Left ventricle myocardium inferior (tissue), 1 donor: ENCODE results near the gene EGF. TPM values are rescaled to one million over a fixed set of nuclear protein-coding genes. Genes with fewer than 3 reads are reported as not detected.
"Not testable (repeated sequence)": the region's sequence is repeated elsewhere in the genome, so short reads cannot be mapped to it uniquely, and the experiment has no call there.

ENCODE experiments used
- DNase-seq: peaks from one replicate; pipeline ENCODE4 v3.0.0-alpha.2; 2020
- H3K27ac ChIP-seq: fragments of 200-600 bp; replicated peaks from 2 replicates; pipeline ENCODE4 v1.8.0; 2021
- H3K27me3 ChIP-seq: fragments of 200-600 bp; 2 replicates; pipeline ENCODE4 v1.8.0; 2021; ENCODE audit warnings: low read depth
- H3K36me3 ChIP-seq: fragments of 200-600 bp; 2 replicates; pipeline ENCODE4 v1.8.0; 2021
- H3K4me1 ChIP-seq: fragments of 200-600 bp; 2 replicates; pipeline ENCODE4 v1.8.0; 2021
- H3K4me3 ChIP-seq: fragments of 200-600 bp; 2 replicates; pipeline ENCODE4 v1.8.0; 2021; ENCODE audit warnings: mild to moderate bottlenecking, moderate library complexity
- H3K9me3 ChIP-seq: fragments of 200-600 bp; replicated peaks from 2 replicates; pipeline ENCODE4 v1.8.0; 2021
- intact Hi-C: fragments of 100-400 bp; cut with micrococcal nuclease; formaldehyde crosslinking; loops from one replicate; pipeline ENCODE4 v1.11.0; 2022
- total RNA-seq: library from RNA; stranded (reverse); fragmentation: NEBNext Ultra II Directional; extraction: Animal tissue kit (Norgen Biotek cat#: 25700); gene quantifications from one replicate; pipeline ENCODE4 v1.2.1, GENCODE V29; 2021
- TF ChIP-seq, protein P1 (sequence below): fragments of 200-600 bp; IDR thresholded peaks from 2 replicates; pipeline ENCODE4 v1.8.0; 2021; ENCODE audit warnings: antibody characterized with exemption, mild to moderate bottlenecking, borderline replicate concordance
- donor health status: DM: no; HTN: yes; CAD: no; lungs with severe emphysema.

Gene EGF
- total RNA-seq, 1 donor from 2014 or later = 13.0 TPM

DNA sequence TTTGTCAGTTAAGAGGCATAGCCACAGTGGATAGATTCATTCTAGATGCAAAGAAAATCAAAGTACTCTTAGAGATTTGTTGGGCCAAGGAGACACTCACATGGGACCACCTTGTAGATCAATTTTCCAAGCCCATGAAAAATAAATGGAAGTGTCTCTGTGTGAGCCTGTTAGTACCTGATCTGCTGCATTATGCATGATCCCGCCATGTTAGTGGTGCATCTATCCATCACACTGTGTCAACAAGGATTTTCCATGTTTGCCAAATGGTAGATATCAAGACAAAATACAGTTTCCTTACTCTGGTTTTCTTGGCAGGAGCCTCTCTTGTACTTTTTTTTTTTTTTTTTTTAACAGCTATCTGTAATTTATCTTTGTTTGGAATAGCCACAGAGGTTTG lies 112.4 kb downstream of the EGF start:
- TF ChIP-seq, protein P1, sequence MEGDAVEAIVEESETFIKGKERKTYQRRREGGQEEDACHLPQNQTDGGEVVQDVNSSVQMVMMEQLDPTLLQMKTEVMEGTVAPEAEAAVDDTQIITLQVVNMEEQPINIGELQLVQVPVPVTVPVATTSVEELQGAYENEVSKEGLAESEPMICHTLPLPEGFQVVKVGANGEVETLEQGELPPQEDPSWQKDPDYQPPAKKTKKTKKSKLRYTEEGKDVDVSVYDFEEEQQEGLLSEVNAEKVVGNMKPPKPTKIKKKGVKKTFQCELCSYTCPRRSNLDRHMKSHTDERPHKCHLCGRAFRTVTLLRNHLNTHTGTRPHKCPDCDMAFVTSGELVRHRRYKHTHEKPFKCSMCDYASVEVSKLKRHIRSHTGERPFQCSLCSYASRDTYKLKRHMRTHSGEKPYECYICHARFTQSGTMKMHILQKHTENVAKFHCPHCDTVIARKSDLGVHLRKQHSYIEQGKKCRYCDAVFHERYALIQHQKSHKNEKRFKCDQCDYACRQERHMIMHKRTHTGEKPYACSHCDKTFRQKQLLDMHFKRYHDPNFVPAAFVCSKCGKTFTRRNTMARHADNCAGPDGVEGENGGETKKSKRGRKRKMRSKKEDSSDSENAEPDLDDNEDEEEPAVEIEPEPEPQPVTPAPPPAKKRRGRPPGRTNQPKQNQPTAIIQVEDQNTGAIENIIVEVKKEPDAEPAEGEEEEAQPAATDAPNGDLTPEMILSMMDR = no peak
- peaks cover 17% of the 10 kb centered on the region for H3K27me3 ChIP-seq

GRCh38 chr4:110025718-110026117 lies 113.0 kb downstream of the EGF start:
- intact Hi-C loops = no loop called here
- peaks cover 17% of the 10 kb centered on the region for H3K27me3 ChIP-seq
- TF ChIP-seq, protein P1 = no peak

More for the DNA sequence above, 112.4 kb downstream of the EGF start:
- no peak for DNase-seq
- intact Hi-C loops = no loop called here
- no peak overlapping the region for H3K4me3 ChIP-seq
- no peaks in the 10 kb centered on the region for H3K9me3 ChIP-seq
- H3K4me1 ChIP-seq = no peaks in the 10 kb centered on the region
- H3K27ac ChIP-seq = no peak overlapping the region
- no peaks in the 10 kb centered on the region for H3K36me3 ChIP-seq

DNA sequence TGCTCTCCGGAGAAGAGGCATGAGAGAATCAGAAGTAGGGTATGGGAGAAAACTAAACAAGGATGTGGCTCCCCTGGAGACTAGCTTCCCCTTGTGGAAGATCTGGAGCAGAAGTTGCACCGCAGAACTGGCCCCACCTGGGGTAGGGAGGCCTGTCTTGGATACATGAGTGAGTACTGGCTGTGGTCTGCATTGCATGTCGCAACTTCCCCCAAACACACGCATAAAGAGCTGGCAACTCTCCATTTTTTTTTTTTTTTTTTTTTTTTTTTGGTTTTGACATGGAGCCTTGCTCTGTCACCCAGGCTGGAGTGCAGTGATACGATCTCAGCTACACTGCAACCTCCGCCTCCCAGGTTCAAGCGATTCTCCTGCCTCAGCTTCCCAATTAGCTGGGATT lies 119.9 kb downstream of the EGF start:
- TF ChIP-seq, protein P1 = no peak
- intact Hi-C loops = no loop called here
- Histone ChIP-seq H3K9me3 (no peaks in the 10 kb centered on the region), H3K4me1 (no peaks in the 10 kb centered on the region), H3K4me3 (no peak overlapping the region), H3K36me3 (no peaks in the 10 kb centered on the region), H3K27ac (no peak overlapping the region), H3K27me3 (peaks cover 41% of the 10 kb centered on the region)
- DNase-seq = no peak

More at GRCh38 chr4:110025718-110026117, 113.0 kb downstream of the EGF start:
- H3K36me3 ChIP-seq = no peaks in the 10 kb centered on the region
- no peak for DNase-seq
- H3K27ac ChIP-seq = no peak overlapping the region
- no peaks in the 10 kb centered on the region for H3K4me1 ChIP-seq
- no peak overlapping the region for H3K4me3 ChIP-seq
- no peaks in the 10 kb centered on the region for H3K9me3 ChIP-seq

- H3K4me1 ChIP-seq = no peaks in the 10 kb centered on the region
- intact Hi-C loops = no loop called here
- no peak overlapping the region for H3K27ac ChIP-seq
- no peak overlapping the region for H3K4me3 ChIP-seq
- TF ChIP-seq, protein P1 = no peak
- no peaks in the 10 kb centered on the region for H3K9me3 ChIP-seq
- DNase-seq = no peak
- peaks cover 46% of the 10 kb centered on the region for H3K27me3 ChIP-seq
- H3K36me3 ChIP-seq = no peaks in the 10 kb centered on the region
Observed at GRCh38 chr4:110033355-110034025, 120.8 kb downstream of the EGF start.

- Histone ChIP-seq H3K27ac (no peak overlapping the region), H3K4me1 (no peaks in the 10 kb centered on the region), H3K9me3 (no peaks in the 10 kb centered on the region), H3K27me3 (peaks cover 52% of the 10 kb centered on the region), H3K36me3 (no peaks in the 10 kb centered on the region), H3K4me3 (no peak overlapping the region)
- no peak for DNase-seq
- intact Hi-C loops = no loop called here
- TF ChIP-seq, protein P1 = no peak
Observed at GRCh38 chr4:110034026-110034393, 121.3 kb downstream of the EGF start.

DNA sequence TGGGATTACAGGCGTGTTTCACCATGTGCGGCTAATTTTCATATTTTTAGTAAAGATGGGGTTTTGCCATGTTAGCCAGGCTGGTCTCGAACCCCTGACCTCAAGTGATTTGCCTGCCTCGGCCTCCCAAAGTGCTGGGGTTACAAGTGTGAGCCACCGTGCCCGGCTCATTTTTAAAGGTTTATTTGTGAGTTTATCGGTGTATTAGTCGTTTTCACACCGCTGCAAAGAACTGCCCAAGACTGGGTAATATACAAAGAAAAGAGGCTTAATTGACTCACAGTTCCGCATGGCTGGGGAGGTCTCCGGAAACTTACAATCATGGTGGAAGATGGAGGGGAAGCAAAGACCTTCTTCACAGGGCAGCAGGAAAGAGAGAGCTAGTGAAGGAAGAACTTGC lies 126.5 kb downstream of the EGF start:
- H3K27ac ChIP-seq, H3K4me1 ChIP-seq, intact Hi-C loops, H3K36me3 ChIP-seq, H3K9me3 ChIP-seq, H3K4me3 ChIP-seq, DNase-seq: not testable (repeated sequence)
- peaks cover 66% of the 10 kb centered on the region for H3K27me3 ChIP-seq
